ENCODE data around the gene RPL36. TPM values are rescaled to one million over a fixed set of nuclear protein-coding genes. Genes with fewer than 3 reads are reported as not detected.

RPL36 gene
- total and polyA plus RNA-seq, 12 donors: 270 to 1,152 (median 362) TPM

GRCh38 chr19:5676772-5677105, 13.4 kb upstream of the RPL36 start:
- DNase-seq (no peak), ATAC-seq (no peak)
- Histone ChIP-seq H3K4me1 (peaks cover 5 to 32% (median 21%) of the 10 kb centered on the region in 9 donors), H3K36me3 (peaks cover 0 to 20% (median 0%) of the 10 kb centered on the region in 9 donors), H3K27ac (no peak overlapping the region), H3K4me3 (no peak overlapping the region), H3K9me3 (no peaks in the 10 kb centered on the region), H3K27me3 (no peaks in the 10 kb centered on the region)
- intact Hi-C loops (cut with DNase I): loop anchor here in 2 of 10 donors (5.0 kb wide), 2 partner anchors 49 to 54 kb away; partner anchors contain the start of genes SAFB (in 1 of the 2) and SAFB2 (in 1 of the 2)
- no peak for TF ChIP-seq CTCF (IDR thresholded peaks at IDR 0.05)
- WGBS, 2 donors: 71 to 76% methylated on average over 13 of the region's 13 CpGs

- no peak for TF ChIP-seq CTCF (IDR thresholded peaks at IDR 0.05)
- Histone ChIP-seq H3K9me3 (no peaks in the 10 kb centered on the region), H3K27ac (no peak overlapping the region), H3K27me3 (no peaks in the 10 kb centered on the region), H3K4me3 (no peak overlapping the region), H3K4me1 (peaks cover 5 to 32% (median 21%) of the 10 kb centered on the region in 9 donors), H3K36me3 (peaks cover 0 to 16% (median 0%) of the 10 kb centered on the region in 9 donors)
- WGBS, 2 donors: 94 to 95% methylated on average over 10 of the region's 10 CpGs
- DNase-seq (no peak), ATAC-seq (no peak)
- intact Hi-C loops (cut with DNase I): loop anchor here in 2 of 10 donors (5.0 kb wide), 2 partner anchors 50 to 55 kb away; partner anchors contain the start of genes SAFB (in 1 of the 2) and SAFB2 (in 1 of the 2)
Observed at GRCh38 chr19:5677136-5677535, 13.0 kb upstream of the RPL36 start.

GRCh38 chr19:5677580-5677979, 12.5 kb upstream of the RPL36 start:
- ATAC-seq (no peak), DNase-seq (no peak)
- H3K4me1 ChIP-seq: peaks cover 5 to 32% (median 21%) of the 10 kb centered on the region in 9 donors
- no peaks in the 10 kb centered on the region for H3K9me3 ChIP-seq
- TF ChIP-seq CTCF (IDR thresholded peaks at IDR 0.05): no peak
- H3K27me3 ChIP-seq: no peaks in the 10 kb centered on the region
- intact Hi-C loops (cut with DNase I): loop anchor here in 2 of 10 donors (5.0 kb wide), 2 partner anchors 50 to 55 kb away; partner anchors contain the start of genes SAFB (in 1 of the 2) and SAFB2 (in 1 of the 2)
- H3K27ac ChIP-seq: no peak overlapping the region
- H3K36me3 ChIP-seq: peaks cover 0 to 16% (median 0%) of the 10 kb centered on the region in 9 donors
- WGBS, 2 donors: 89 to 90% methylated on average over 9 of the region's 9 CpGs
- H3K4me3 ChIP-seq: no peak overlapping the region

- Histone ChIP-seq H3K27me3 (no peaks in the 10 kb centered on the region), H3K27ac (no peak overlapping the region), H3K36me3 (peaks cover 0 to 16% (median 0%) of the 10 kb centered on the region in 9 donors), H3K4me3 (no peak overlapping the region), H3K9me3 (no peaks in the 10 kb centered on the region), H3K4me1 (peaks cover 5 to 32% (median 21%) of the 10 kb centered on the region in 9 donors)
- intact Hi-C loops (cut with DNase I): loop anchor here in 2 of 10 donors (5.0 kb wide), 2 partner anchors 51 to 56 kb away; partner anchors contain the start of genes SAFB (in 1 of the 2) and SAFB2 (in 1 of the 2)
- WGBS, 2 donors: 92 to 93% methylated on average over 22 of the region's 22 CpGs
- ATAC-seq (no peak), DNase-seq (no peak)
- TF ChIP-seq CTCF (IDR thresholded peaks at IDR 0.05): no peak
Observed at GRCh38 chr19:5678071-5678718, 11.9 kb upstream of the RPL36 start.

Data from heart right ventricle (tissue), 16 donors.